ENCODE results near the gene NCAPG2. TPM values are rescaled to one million over a fixed set of nuclear protein-coding genes. Genes with fewer than 3 reads are reported as not detected.

NCAPG2 gene
- total and polyA plus RNA-seq, 2 experiments from 2014 or later = 15.6 to 17.3 TPM

DNA sequence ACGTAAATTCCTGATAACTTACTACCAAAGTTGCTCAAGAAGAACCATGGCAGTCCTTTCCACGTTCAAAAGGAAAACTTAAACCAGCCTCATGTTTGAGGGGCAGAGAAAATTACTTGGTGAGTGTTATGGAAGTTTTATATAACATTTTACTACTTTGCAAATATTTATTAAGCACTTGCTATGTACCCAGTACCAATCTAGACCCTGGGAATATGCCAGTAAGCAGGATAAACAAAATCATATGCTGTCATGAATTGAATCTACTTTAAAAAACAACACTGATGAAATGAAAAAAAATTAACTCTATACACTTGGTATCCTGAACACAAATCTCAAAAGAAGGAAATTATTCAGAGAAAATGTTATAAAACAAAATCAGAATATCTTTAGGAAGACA is 46.1 kb downstream of the NCAPG2 start:
- Histone ChIP-seq H3F3A (ENCODE audit: insufficient read depth) (no peaks in the 10 kb centered on the region), H3K4me2 (ENCODE audit: unreplicated experiment) (no peak overlapping the region), H3K79me2 (ENCODE audit: insufficient read depth) (no peaks in the 10 kb centered on the region), H3K27me3 (replicated peaks; ENCODE audit: insufficient read depth) (no peaks in the 10 kb centered on the region), H3K4me1 (ENCODE audit: insufficient read depth) (no peaks in the 10 kb centered on the region), H2AFZ (no peak overlapping the region), H3K9me3 (ENCODE audit: low read depth) (no peaks in the 10 kb centered on the region), H3K27ac (no peak overlapping the region), H3K4me3 (no peak overlapping the region), H4K20me1 (ENCODE audit: insufficient read depth) (no peaks in the 10 kb centered on the region), H3K36me3 (ENCODE audit: low read depth) (peaks cover 4% of the 10 kb centered on the region), H3K9ac (no peak overlapping the region), H3K9me2 (ENCODE audit: insufficient read depth) (no peaks in the 10 kb centered on the region)
- no peak for DNase-seq
- no peak for TF ChIP-seq EZH2 (IDR thresholded peaks at IDR 0.05; ENCODE audit: insufficient read depth, poor library complexity, severe bottlenecking)
- no peak for TF ChIP-seq EZH2phosphoT487 (IDR thresholded peaks at IDR 0.05; ENCODE audit: insufficient read depth, low read depth)
- WGBS, 2 experiments (ENCODE audit: low coverage in 1 of 2, low lambda C conversion rate in 2 of 2, missing lambda C conversion rate in 2 of 2) = 67 to 84% methylated on average over 2 of the region's 2 CpGs
- in situ Hi-C loops (cut with MboI) = no loop called here

DNA sequence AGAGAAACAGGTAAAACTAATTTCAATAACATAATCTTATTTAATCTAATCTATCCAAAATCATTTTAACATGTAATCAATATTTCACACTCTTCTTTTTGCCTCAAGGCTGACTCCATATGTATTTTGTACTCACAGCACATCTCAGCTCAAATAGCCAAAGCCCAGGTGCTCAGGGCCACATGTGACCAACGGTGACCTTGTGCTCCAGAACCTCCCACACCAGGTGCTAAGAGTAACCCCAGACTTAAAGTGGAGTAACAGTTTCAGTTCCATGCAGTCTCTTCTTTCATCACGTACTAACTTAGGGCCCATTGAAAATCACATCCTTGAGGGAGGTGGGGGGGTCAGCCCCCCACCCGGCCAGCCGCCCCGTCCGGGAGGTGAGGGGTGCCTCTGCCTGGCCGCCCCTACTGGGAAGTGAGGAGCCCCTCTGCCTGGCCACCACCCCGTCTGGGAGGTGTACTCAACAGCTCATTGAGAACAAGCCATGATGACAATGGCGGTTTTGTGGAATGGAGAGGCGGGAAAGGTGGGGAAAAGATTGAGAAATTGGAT is 47.3 kb downstream of the NCAPG2 start:
- H3K9me3 ChIP-seq (ENCODE audit: low read depth) = no peaks in the 10 kb centered on the region
- H3K9ac ChIP-seq = no peak overlapping the region
- H4K20me1 ChIP-seq (ENCODE audit: insufficient read depth) = no peaks in the 10 kb centered on the region
- H3K9me2 ChIP-seq (ENCODE audit: insufficient read depth) = no peaks in the 10 kb centered on the region
- no peaks in the 10 kb centered on the region for H3F3A ChIP-seq (ENCODE audit: insufficient read depth)
- no peak overlapping the region for H3K4me3 ChIP-seq
- in situ Hi-C loops (cut with MboI) = no loop called here
- 87 to 90% methylated on average over 9 to 10 of the region's 10 CpGs for WGBS, 2 experiments (ENCODE audit: low coverage in 1 of 2, low lambda C conversion rate in 2 of 2, missing lambda C conversion rate in 2 of 2)
- no peaks in the 10 kb centered on the region for H3K27me3 ChIP-seq (replicated peaks; ENCODE audit: insufficient read depth)
- TF ChIP-seq EZH2 (IDR thresholded peaks at IDR 0.05; ENCODE audit: insufficient read depth, poor library complexity, severe bottlenecking) (no peak), EZH2phosphoT487 (IDR thresholded peaks at IDR 0.05; ENCODE audit: insufficient read depth, low read depth) (no peak)
- no peaks in the 10 kb centered on the region for H3K4me1 ChIP-seq (ENCODE audit: insufficient read depth)
- peaks cover 4% of the 10 kb centered on the region for H3K36me3 ChIP-seq (ENCODE audit: low read depth)
- H3K79me2 ChIP-seq (ENCODE audit: insufficient read depth) = no peaks in the 10 kb centered on the region
- H3K4me2 ChIP-seq (ENCODE audit: unreplicated experiment) = no peak overlapping the region
- H2AFZ ChIP-seq = no peak overlapping the region
- DNase-seq = no peak
- no peak overlapping the region for H3K27ac ChIP-seq

DNA sequence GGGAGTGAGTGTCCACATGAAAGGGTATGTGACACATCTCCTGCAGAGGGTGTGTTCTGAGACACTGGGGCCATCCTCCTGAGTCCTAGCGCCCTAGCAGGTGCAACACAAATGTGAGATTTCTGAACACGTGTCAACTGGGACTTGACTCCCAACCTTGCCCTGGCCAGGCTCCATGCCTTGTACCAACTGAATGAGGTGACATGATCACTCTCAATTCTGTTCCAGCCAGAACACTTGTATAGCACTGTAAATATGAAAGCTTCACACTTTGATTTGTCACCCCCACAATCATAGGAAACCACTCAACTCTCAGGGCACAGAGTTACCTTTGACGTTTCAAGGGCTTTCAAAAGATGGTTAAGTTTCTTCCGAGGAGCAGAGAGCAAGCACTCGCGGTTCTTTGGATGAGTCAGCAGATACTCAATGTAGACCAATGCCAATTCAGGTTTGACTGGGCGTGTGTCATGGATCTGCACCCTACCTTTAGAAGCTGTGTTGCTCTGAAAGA is 48.6 kb downstream of the NCAPG2 start:
- no peaks in the 10 kb centered on the region for H3K27me3 ChIP-seq (replicated peaks; ENCODE audit: insufficient read depth)
- peaks cover 4% of the 10 kb centered on the region for H3K36me3 ChIP-seq (ENCODE audit: low read depth)
- WGBS, 2 experiments (ENCODE audit: low coverage in 1 of 2, low lambda C conversion rate in 2 of 2, missing lambda C conversion rate in 2 of 2) = 91 to 95% methylated on average over 7 of the region's 7 CpGs
- in situ Hi-C loops (cut with MboI) = no loop called here
- H4K20me1 ChIP-seq (ENCODE audit: insufficient read depth) = no peaks in the 10 kb centered on the region
- no peaks in the 10 kb centered on the region for H3K79me2 ChIP-seq (ENCODE audit: insufficient read depth)
- no peaks in the 10 kb centered on the region for H3K9me3 ChIP-seq (ENCODE audit: low read depth)
- no peak overlapping the region for H3K9ac ChIP-seq
- DNase-seq = no peak
- TF ChIP-seq EZH2 (IDR thresholded peaks at IDR 0.05; ENCODE audit: insufficient read depth, poor library complexity, severe bottlenecking) (no peak), EZH2phosphoT487 (IDR thresholded peaks at IDR 0.05; ENCODE audit: insufficient read depth, low read depth) (no peak)
- H3K9me2 ChIP-seq (ENCODE audit: insufficient read depth) = no peaks in the 10 kb centered on the region
- no peak overlapping the region for H3K4me3 ChIP-seq
- H3F3A ChIP-seq (ENCODE audit: insufficient read depth) = peaks cover 10% of the 10 kb centered on the region
- H3K27ac ChIP-seq = no peak overlapping the region
- no peak overlapping the region for H2AFZ ChIP-seq
- H3K4me2 ChIP-seq (ENCODE audit: unreplicated experiment) = no peak overlapping the region
- peaks cover 8% of the 10 kb centered on the region for H3K4me1 ChIP-seq (ENCODE audit: insufficient read depth)

DNA sequence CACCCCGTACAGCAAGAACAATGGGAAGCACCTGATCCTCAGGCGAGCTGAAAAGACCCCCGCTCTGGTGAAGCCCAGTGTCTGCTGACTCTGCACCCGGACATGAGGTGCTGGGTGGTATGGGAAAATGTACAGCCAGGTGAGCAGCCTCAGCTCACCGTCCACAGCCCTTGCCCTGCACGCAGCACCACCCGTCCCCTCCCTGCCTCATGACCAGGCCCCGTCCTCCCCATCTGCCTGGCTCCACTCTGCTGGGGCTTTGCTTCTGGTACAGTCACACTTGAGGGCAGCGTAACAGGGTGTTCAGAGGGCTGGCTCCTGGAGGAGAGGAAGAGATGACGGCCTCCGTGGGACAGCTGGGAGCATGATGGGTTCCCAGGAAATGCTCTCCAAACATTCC is 49.1 kb downstream of the NCAPG2 start:
- Histone ChIP-seq H3K9me3 (ENCODE audit: low read depth) (no peaks in the 10 kb centered on the region), H3K4me3 (no peak overlapping the region), H3K79me2 (ENCODE audit: insufficient read depth) (no peaks in the 10 kb centered on the region), H3K9me2 (ENCODE audit: insufficient read depth) (no peaks in the 10 kb centered on the region), H3F3A (ENCODE audit: insufficient read depth) (peaks cover 13% of the 10 kb centered on the region), H3K9ac (no peak overlapping the region), H2AFZ (no peak overlapping the region), H3K4me1 (ENCODE audit: insufficient read depth) (peaks cover 11% of the 10 kb centered on the region), H3K36me3 (ENCODE audit: low read depth) (peaks cover 4% of the 10 kb centered on the region), H3K4me2 (ENCODE audit: unreplicated experiment) (no peak overlapping the region), H3K27ac (no peak overlapping the region), H3K27me3 (replicated peaks; ENCODE audit: insufficient read depth) (no peaks in the 10 kb centered on the region), H4K20me1 (ENCODE audit: insufficient read depth) (no peaks in the 10 kb centered on the region)
- in situ Hi-C loops (cut with MboI) = no loop called here
- TF ChIP-seq EZH2phosphoT487 (IDR thresholded peaks at IDR 0.05; ENCODE audit: insufficient read depth, low read depth) = no peak
- no peak for TF ChIP-seq EZH2 (IDR thresholded peaks at IDR 0.05; ENCODE audit: insufficient read depth, poor library complexity, severe bottlenecking)
- DNase-seq = no peak
- whole genome bisulfite sequencing, 2 experiments (ENCODE audit: low coverage in 1 of 2, low lambda C conversion rate in 2 of 2, missing lambda C conversion rate in 2 of 2) = 93 to 96% methylated on average over 8 to 11 of the region's 11 CpGs
